ENCODE measurements around the gene MPHOSPH8.
A peak's percentile ranks its signal among the peaks of the same experiment; 100 is the strongest.
"Not testable (repeated sequence)": the region's sequence is repeated elsewhere in the genome, so short reads cannot be mapped to it uniquely, and the experiment has no call there.

The MPHOSPH8 gene

GRCh38 chr13:19632915-19633478 lies 462 bp upstream of the MPHOSPH8 start:
- peak overlapping the region; percentile 89 for H3K4me3 ChIP-seq
- no peak for DNase-seq (ENCODE audit: low spot score)
- peak overlapping the region; percentile 93 to 95 for H3K27ac ChIP-seq
- TF ChIP-seq CTCF (IDR thresholded peaks at IDR 0.05), result no peak

GRCh38 chr13:19634256-19634740 lies 839 bp downstream of the MPHOSPH8 start:
- Histone ChIP-seq H3K4me3 (peak overlapping the region; percentile 89), H3K27ac (peak overlapping the region; percentile 93 to 95)
- TF ChIP-seq CTCF (IDR thresholded peaks at IDR 0.05), result no peak
- DNase-seq (ENCODE audit: low spot score), result no peak

- H3K4me3 ChIP-seq, result peak overlapping the region; percentile 89
- H3K27ac ChIP-seq; DNase-seq (ENCODE audit: low spot score): not testable (repeated sequence)
Measured at GRCh38 chr13:19635926-19636325, 2.5 kb downstream of the MPHOSPH8 start.

- Histone ChIP-seq H3K27ac (no peak overlapping the region), H3K4me3 (no peak overlapping the region)
- TF ChIP-seq CTCF (IDR thresholded peaks at IDR 0.05), result no peak
- DNase-seq (ENCODE audit: low spot score), result no peak
Measured at GRCh38 chr13:19643652-19644051, 10.2 kb downstream of the MPHOSPH8 start.

GRCh38 chr13:19645000-19645399 lies 11.5 kb downstream of the MPHOSPH8 start:
- no peak for TF ChIP-seq CTCF (IDR thresholded peaks at IDR 0.05)
- H3K4me3 ChIP-seq, result no peak overlapping the region
- no peak overlapping the region for H3K27ac ChIP-seq
- DNase-seq (ENCODE audit: low spot score), result no peak

- TF ChIP-seq CTCF (IDR thresholded peaks at IDR 0.05), result no peak
- H3K27ac ChIP-seq, result no peak overlapping the region
- DNase-seq (ENCODE audit: low spot score), result no peak
- H3K4me3 ChIP-seq, result no peak overlapping the region
Measured at GRCh38 chr13:19646063-19646462, 12.6 kb downstream of the MPHOSPH8 start.

GRCh38 chr13:19650742-19651141 lies 17.3 kb downstream of the MPHOSPH8 start:
- DNase-seq (ENCODE audit: low spot score), result no peak
- no peak overlapping the region for H3K4me3 ChIP-seq
- TF ChIP-seq CTCF (IDR thresholded peaks at IDR 0.05), result no peak
- no peak overlapping the region for H3K27ac ChIP-seq

Data from coronary artery (tissue), 2 donors.